GM19025 (cell line): ENCODE results near the gene TPST2.

Experiments used
- ATAC-seq: cut with Tn5 transposase; IDR thresholded peaks from one replicate; pipeline ENCODE4 v1.9.1; 2021; ENCODE audit warnings: mild to moderate bottlenecking, low read depth, moderate library complexity; ENCODE audit not compliant: unreplicated experiment

Gene TPST2

GRCh38 chr22:26612652-26613051 lies 22.7 kb upstream of the TPST2 start:
- ATAC-seq, result no peak

GRCh38 chr22:26610996-26611395 lies 21.1 kb upstream of the TPST2 start:
- ATAC-seq, result no peak

- ATAC-seq, result peak; percentile 80
Measured at GRCh38 chr22:26610072-26610958, 20.4 kb upstream of the TPST2 start.

GRCh38 chr22:26609287-26609686 lies 19.4 kb upstream of the TPST2 start:
- no peak for ATAC-seq

- ATAC-seq, result no peak
Measured at GRCh38 chr22:26608129-26608528, 18.2 kb upstream of the TPST2 start.

DNA sequence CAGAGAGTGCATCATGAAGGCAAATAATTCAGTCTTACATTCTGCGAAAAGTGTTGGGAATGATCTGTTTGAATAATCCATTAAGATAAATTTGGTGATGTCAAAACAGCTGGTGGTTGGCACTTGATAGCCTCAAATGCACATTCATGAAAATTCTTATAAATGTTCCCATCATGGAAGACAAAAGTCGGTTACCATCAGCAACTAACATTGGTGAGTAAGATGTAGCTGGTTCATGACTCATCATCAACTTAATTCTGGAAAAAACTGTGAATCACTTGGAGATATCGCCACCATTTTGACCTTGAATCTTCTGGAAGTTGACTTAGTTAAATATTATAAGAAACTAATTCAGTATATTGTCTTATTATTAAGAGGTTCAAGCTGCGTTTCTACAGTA lies 16.7 kb upstream of the TPST2 start:
- no peak for ATAC-seq

DNA sequence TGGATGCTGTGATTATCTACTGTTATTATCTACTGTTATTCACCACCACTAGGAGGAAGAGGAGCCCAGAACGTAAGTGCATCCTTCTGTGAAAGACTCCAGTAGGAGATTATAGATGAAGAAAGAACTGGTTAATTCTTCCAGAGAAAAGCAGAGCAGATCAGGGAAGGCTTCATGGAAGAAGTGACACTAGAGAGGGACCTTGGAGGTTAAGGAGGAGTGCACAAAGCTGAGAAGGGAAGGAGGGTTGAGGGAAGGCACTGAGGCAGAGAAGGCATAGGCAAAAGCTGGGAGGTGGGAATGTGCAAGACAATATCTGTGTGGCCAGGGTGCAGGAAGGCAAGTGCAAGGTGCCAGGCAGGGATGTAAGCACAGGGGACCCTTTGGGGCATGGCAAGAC lies 14.4 kb upstream of the TPST2 start:
- ATAC-seq, result no peak

GRCh38 chr22:26602127-26602526 lies 12.2 kb upstream of the TPST2 start:
- ATAC-seq, result no peak

GRCh38 chr22:26601726-26602125 lies 11.8 kb upstream of the TPST2 start:
- no peak for ATAC-seq

DNA sequence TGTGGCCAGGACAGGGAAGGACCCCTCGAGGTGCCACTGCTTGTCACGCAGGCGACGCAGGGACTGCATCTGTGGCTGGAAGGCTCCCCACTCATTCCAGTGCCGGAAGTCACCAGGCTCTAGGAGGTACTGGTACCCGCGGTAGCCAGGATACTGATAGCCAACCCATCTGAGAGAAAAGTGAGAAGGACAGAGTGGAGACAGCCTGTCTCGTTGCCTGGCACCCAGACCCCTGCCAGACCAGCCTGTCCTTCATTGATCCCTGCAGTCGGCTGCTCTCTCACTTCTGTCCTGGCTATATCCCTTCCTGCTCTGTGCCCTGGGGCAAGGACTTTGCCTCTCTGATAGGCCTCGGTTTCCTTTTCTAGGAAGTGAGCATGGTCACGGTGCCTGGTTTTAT lies 9.6 kb upstream of the TPST2 start:
- ATAC-seq, result no peak

GRCh38 chr22:26597480-26597879 lies 7.5 kb upstream of the TPST2 start:
- no peak for ATAC-seq

GRCh38 chr22:26597026-26597425 lies 7.1 kb upstream of the TPST2 start:
- no peak for ATAC-seq

GRCh38 chr22:26593763-26594162 lies 3.8 kb upstream of the TPST2 start:
- ATAC-seq, result no peak

DNA sequence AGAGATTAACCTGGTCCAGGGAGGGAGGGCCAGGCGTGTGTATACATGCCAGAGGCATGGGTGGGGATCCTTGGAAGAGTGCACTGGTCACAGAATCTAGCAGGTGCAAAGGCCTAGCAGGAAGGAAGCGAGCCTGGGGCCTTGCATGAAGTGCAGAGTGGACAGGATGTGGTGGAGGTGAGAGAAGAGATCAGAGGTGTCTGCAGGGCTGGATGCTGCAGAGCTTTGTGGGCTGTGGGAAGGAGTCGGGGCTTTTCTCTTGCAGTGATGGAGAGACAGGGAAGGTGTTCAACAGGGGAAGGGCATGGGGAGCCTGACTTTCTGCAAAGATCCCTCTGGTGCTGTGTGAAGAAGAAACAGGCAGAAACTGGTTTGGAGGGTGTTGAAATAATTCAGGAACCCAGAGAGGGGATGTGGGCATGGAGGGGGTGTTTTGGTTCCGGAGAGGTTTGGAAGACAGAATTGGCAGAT lies 2.5 kb upstream of the TPST2 start:
- ATAC-seq, result peak; percentile 59

GRCh38 chr22:26589367-26589844 lies 526 bp downstream of the TPST2 start:
- ATAC-seq, result peak; percentile 5

DNA sequence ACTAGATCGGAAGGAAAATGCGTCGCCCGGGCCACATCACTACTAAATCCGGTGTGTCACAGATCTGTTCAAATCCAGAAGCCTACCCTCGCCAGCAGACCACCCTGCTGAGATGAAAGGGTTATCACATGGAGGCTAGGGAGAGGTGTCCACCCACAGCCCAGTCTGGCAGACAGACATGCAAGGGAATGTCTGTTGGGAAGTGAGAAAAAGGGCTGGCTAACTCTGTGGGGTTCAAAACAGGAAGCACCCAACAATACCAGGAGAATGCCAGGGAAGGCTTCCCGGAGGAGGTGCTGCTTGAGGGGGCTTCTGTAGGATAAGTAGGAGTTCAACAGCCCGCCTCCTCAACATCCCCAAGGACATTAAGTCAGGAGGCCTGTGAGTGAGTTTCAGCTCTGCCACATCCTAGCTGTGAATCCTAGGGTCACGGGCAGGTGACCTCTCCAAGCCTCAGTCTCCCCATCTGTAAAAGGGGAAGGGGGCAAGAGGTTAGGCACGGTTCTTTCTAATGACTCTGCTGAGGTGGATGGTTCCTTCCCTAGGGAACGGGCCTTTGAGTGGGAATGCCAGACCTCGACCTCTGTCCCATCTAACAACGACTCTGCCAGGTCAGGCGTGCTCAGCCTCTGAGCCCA lies 1.1 kb downstream of the TPST2 start:
- ATAC-seq, result no peak

- ATAC-seq, result no peak
Measured at GRCh38 chr22:26587991-26588613, 1.8 kb downstream of the TPST2 start.

GRCh38 chr22:26586556-26587325 lies 3.2 kb downstream of the TPST2 start:
- ATAC-seq, result no peak

GRCh38 chr22:26585104-26585790 lies 4.7 kb downstream of the TPST2 start:
- ATAC-seq, result no peak

GRCh38 chr22:26584010-26584409 lies 5.9 kb downstream of the TPST2 start:
- no peak for ATAC-seq
